Activated CD8-positive, alpha-beta T cell treated with anti-CD3 and anti-CD28 coated beads, Interleukin-2, amount 10 ng/mL, durations not matched to agents 7 days and 5 days (primary cell): ENCODE results near the gene DERA. TPM values are rescaled to one million over a fixed set of nuclear protein-coding genes. Genes with fewer than 3 reads are reported as not detected.
"Not testable (repeated sequence)": the region's sequence is repeated elsewhere in the genome, so short reads cannot be mapped to it uniquely, and the experiment has no call there.

Source experiments
- ATAC-seq: fragments of 150-1000 bp; cut with Tn5 transposase; one replicate; pipeline ENCODE4 v1.10.0; 2021; ENCODE audit warnings: moderate library complexity
- CTCF ChIA-PET: fragments of 350-600 bp; sonication (Branson Sonifier 250); formaldehyde crosslinking; loops from one replicate; lab custom pipeline; 2021; ENCODE audit warnings: antibody characterized with exemption; lab: Charles Lee
- POLR2A ChIA-PET: fragments of 350-600 bp; sonication (Branson Sonifier 250); formaldehyde crosslinking; loops from one replicate; lab custom pipeline; 2021; ENCODE audit warnings: antibody characterized with exemption; lab: Charles Lee
- DNase-seq: peaks from one replicate; pipeline ENCODE4 v3.0.0-alpha.2; 2020
- H3K27ac Mint-ChIP-seq: one replicate; pipeline ENCODE4 v1.8.0; 2021; ENCODE audit warnings: mild to moderate bottlenecking, mixed read lengths
- H3K27me3 Mint-ChIP-seq: one replicate; pipeline ENCODE4 v1.8.0; 2021; ENCODE audit warnings: low read depth, mixed read lengths
- H3K36me3 Mint-ChIP-seq: one replicate; pipeline ENCODE4 v1.8.0; 2021; ENCODE audit warnings: low read depth, mixed read lengths
- H3K4me1 Mint-ChIP-seq: one replicate; pipeline ENCODE4 v1.8.0; 2021; ENCODE audit warnings: low read depth, mixed read lengths
- H3K4me3 Mint-ChIP-seq: one replicate; pipeline ENCODE4 v1.8.0; 2021; ENCODE audit warnings: mild to moderate bottlenecking, mixed read lengths
- H3K9me3 Mint-ChIP-seq: one replicate; pipeline ENCODE4 v1.8.0; 2022; ENCODE audit warnings: mixed read lengths; ENCODE audit not compliant: insufficient read depth
- total RNA-seq, 2 experiments: library from RNA; stranded (reverse); gene quantifications; one replicate each; pipeline ENCODE4 v1.2.3, GENCODE V29; 2021

The DERA gene
- 10 to 100 TPM; 23.1 to 27.7 TPM for total RNA-seq

GRCh38 chr12:15910864-15911721 is at the start of gene DERA:
TSS of gene DERA (plus strand) at chr12:15911332. CDS start at chr12:15911384, 52 bp downstream.
- peak; percentile 57 for DNase-seq
- no peaks in the 10 kb centered on the region for H3K9me3 Mint-ChIP-seq
- ChIA-PET POLR2A (interaction anchor here (0.9 to 1.7 kb wide), 4 partner anchors 8 to 1141 kb away, joined by 3 to 7 read pairs (median 5); partner anchors contain the start of gene STRAP), CTCF (interaction anchor here (0.7 to 3.9 kb wide), 16 partner anchors 10 to 379 kb away, joined by 3 to 40 read pairs (median 7); partner anchors contain the start of genes EPS8 and STRAP)
- no peaks in the 10 kb centered on the region for H3K27me3 Mint-ChIP-seq
- H3K36me3 Mint-ChIP-seq = peaks cover 5% of the 10 kb centered on the region
- H3K4me1 Mint-ChIP-seq = peaks cover 23% of the 10 kb centered on the region
- ATAC-seq = peak; percentile 95
- H3K4me3 Mint-ChIP-seq = peak within 1 kb of the TSS; percentile 92
- H3K27ac Mint-ChIP-seq = peak within 1 kb of the TSS; percentile 91

- ChIA-PET POLR2A (no interaction called here), CTCF (interaction anchor here (1.0 kb wide), 1 partner anchor 270 kb away, joined by 3 read pairs; no protein-coding TSS in a partner anchor)
- H3K36me3 Mint-ChIP-seq = no peaks in the 10 kb centered on the region
- no peak overlapping the region for H3K27ac Mint-ChIP-seq
- DNase-seq (no peak), ATAC-seq (no peak)
- peaks cover 27% of the 10 kb centered on the region for H3K27me3 Mint-ChIP-seq
- no peak overlapping the region for H3K4me3 Mint-ChIP-seq
- H3K4me1 Mint-ChIP-seq = peaks cover 7% of the 10 kb centered on the region
- no peaks in the 10 kb centered on the region for H3K9me3 Mint-ChIP-seq
Measured at GRCh38 chr12:15861404-15861803, 49.7 kb upstream of the DERA start.

- ATAC-seq (no peak), DNase-seq (no peak)
- Mint-ChIP-seq H3K9me3 (no peaks in the 10 kb centered on the region), H3K4me3 (no peak overlapping the region), H3K27ac (no peak overlapping the region), H3K36me3 (no peaks in the 10 kb centered on the region), H3K27me3 (peaks cover 29% of the 10 kb centered on the region), H3K4me1 (peaks cover 7% of the 10 kb centered on the region)
- ChIA-PET CTCF (no interaction called here), POLR2A (interaction anchor here (1.0 kb wide), 1 partner anchor 20 kb away, joined by 3 read pairs; no protein-coding TSS in a partner anchor)
Measured at GRCh38 chr12:15862840-15863239, 48.3 kb upstream of the DERA start.

GRCh38 chr12:15863372-15863771 is 47.8 kb upstream of the DERA start:
- H3K27me3 Mint-ChIP-seq = peaks cover 28% of the 10 kb centered on the region
- H3K9me3 Mint-ChIP-seq = no peaks in the 10 kb centered on the region
- CTCF ChIA-PET = interaction anchor here (0.7 to 1.9 kb wide), 4 partner anchors 30 to 587 kb away, joined by 3 to 8 read pairs (median 4); no protein-coding TSS in a partner anchor
- no peak for ATAC-seq
- H3K27ac Mint-ChIP-seq = no peak overlapping the region
- no peaks in the 10 kb centered on the region for H3K36me3 Mint-ChIP-seq
- POLR2A ChIA-PET = interaction anchor here (1.0 kb wide), 1 partner anchor 20 kb away, joined by 3 read pairs; no protein-coding TSS in a partner anchor
- H3K4me1 Mint-ChIP-seq = peaks cover 7% of the 10 kb centered on the region
- no peak overlapping the region for H3K4me3 Mint-ChIP-seq
- no peak for DNase-seq

- H3K27ac Mint-ChIP-seq = no peak overlapping the region
- peak overlapping the region; percentile 50 for H3K4me3 Mint-ChIP-seq
- H3K9me3 Mint-ChIP-seq = peaks cover 1% of the 10 kb centered on the region
- H3K27me3 Mint-ChIP-seq = peaks cover 26% of the 10 kb centered on the region
- no peaks in the 10 kb centered on the region for H3K36me3 Mint-ChIP-seq
- ChIA-PET POLR2A (no interaction called here), CTCF (interaction anchor here (0.7 to 1.9 kb wide), 4 partner anchors 30 to 588 kb away, joined by 3 to 8 read pairs (median 4); no protein-coding TSS in a partner anchor)
- no peak for DNase-seq
- peaks cover 7% of the 10 kb centered on the region for H3K4me1 Mint-ChIP-seq
- ATAC-seq = no peak
Measured at GRCh38 chr12:15863984-15864383, 47.1 kb upstream of the DERA start.

- no peak for DNase-seq
- H3K4me3 Mint-ChIP-seq = no peak overlapping the region
- ChIA-PET CTCF (no interaction called here), POLR2A (no interaction called here)
- H3K9me3 Mint-ChIP-seq = peaks cover 9% of the 10 kb centered on the region
- no peak overlapping the region for H3K27ac Mint-ChIP-seq
- no peaks in the 10 kb centered on the region for H3K36me3 Mint-ChIP-seq
- H3K27me3 Mint-ChIP-seq = peaks cover 12% of the 10 kb centered on the region
- ATAC-seq = no peak
- peaks cover 7% of the 10 kb centered on the region for H3K4me1 Mint-ChIP-seq
Measured at GRCh38 chr12:15868186-15868585, 42.9 kb upstream of the DERA start.

- Mint-ChIP-seq H3K4me1 (peaks cover 9% of the 10 kb centered on the region), H3K27ac (no peak overlapping the region), H3K36me3 (no peaks in the 10 kb centered on the region), H3K4me3 (no peak overlapping the region), H3K9me3 (peaks cover 9% of the 10 kb centered on the region), H3K27me3 (no peaks in the 10 kb centered on the region)
- ChIA-PET POLR2A (no interaction called here), CTCF (interaction anchor here (1.4 kb wide), 2 partner anchors 36 to 284 kb away, joined by 3 read pairs; no protein-coding TSS in a partner anchor)
- DNase-seq (no peak), ATAC-seq (no peak)
Measured at GRCh38 chr12:15873556-15873955, 37.6 kb upstream of the DERA start.

GRCh38 chr12:15874556-15875145 is 36.5 kb upstream of the DERA start:
- H3K4me3 Mint-ChIP-seq, H3K36me3 Mint-ChIP-seq, H3K27me3 Mint-ChIP-seq, H3K27ac Mint-ChIP-seq, H3K9me3 Mint-ChIP-seq, ATAC-seq, H3K4me1 Mint-ChIP-seq, POLR2A ChIA-PET, DNase-seq: not testable (repeated sequence)
- CTCF ChIA-PET = interaction anchor here (1.1 to 1.4 kb wide), 2 partner anchors 35 to 287 kb away, joined by 3 read pairs; no protein-coding TSS in a partner anchor

- Mint-ChIP-seq H3K27ac (no peak overlapping the region), H3K9me3 (no peaks in the 10 kb centered on the region), H3K4me3 (peak overlapping the region; percentile 52), H3K36me3 (no peaks in the 10 kb centered on the region), H3K27me3 (no peaks in the 10 kb centered on the region), H3K4me1 (peaks cover 11% of the 10 kb centered on the region)
- ATAC-seq = no peak
- ChIA-PET POLR2A (interaction anchor here (0.6 to 0.8 kb wide), 2 partner anchors 8 to 61 kb away, joined by 3 to 6 read pairs; no protein-coding TSS in a partner anchor), CTCF (interaction anchor here (1.1 to 1.8 kb wide), 3 partner anchors 22 to 289 kb away, joined by 3 to 4 read pairs (median 4); no protein-coding TSS in a partner anchor)
- no peak for DNase-seq
Measured at GRCh38 chr12:15875863-15876262, 35.3 kb upstream of the DERA start.

GRCh38 chr12:15879413-15879812 is 31.7 kb upstream of the DERA start:
- no peak for ATAC-seq
- CTCF ChIA-PET = no interaction called here
- no peaks in the 10 kb centered on the region for H3K27me3 Mint-ChIP-seq
- no peak overlapping the region for H3K4me3 Mint-ChIP-seq
- H3K36me3 Mint-ChIP-seq = peaks cover 11% of the 10 kb centered on the region
- no peaks in the 10 kb centered on the region for H3K9me3 Mint-ChIP-seq
- POLR2A ChIA-PET = no interaction called here
- peaks cover 32% of the 10 kb centered on the region for H3K4me1 Mint-ChIP-seq
- DNase-seq = no peak
- H3K27ac Mint-ChIP-seq = no peak overlapping the region

GRCh38 chr12:15880721-15881120 is 30.4 kb upstream of the DERA start:
- ChIA-PET CTCF (interaction anchor here (1.4 kb wide), 1 partner anchor 296 kb away, joined by 5 read pairs; no protein-coding TSS in a partner anchor), POLR2A (no interaction called here)
- ATAC-seq (no peak), DNase-seq (no peak)
- no peaks in the 10 kb centered on the region for H3K27me3 Mint-ChIP-seq
- peaks cover 18% of the 10 kb centered on the region for H3K36me3 Mint-ChIP-seq
- peak overlapping the region; percentile 2 for H3K4me3 Mint-ChIP-seq
- H3K9me3 Mint-ChIP-seq = no peaks in the 10 kb centered on the region
- peaks cover 34% of the 10 kb centered on the region for H3K4me1 Mint-ChIP-seq
- H3K27ac Mint-ChIP-seq = peak overlapping the region; percentile 17
